Gastrocnemius medialis (tissue), 4 donors: ENCODE data around the gene SMYD5. TPM values are rescaled to one million over a fixed set of nuclear protein-coding genes. Genes with fewer than 3 reads are reported as not detected.

Experiments used
- ATAC-seq, 2 donors: fragments of 150-250 bp; one replicate each; pipeline ENCODE4 v1.9.1; 2016
- DNase-seq, 2 donors: peaks; one replicate each; pipeline ENCODE4 v3.0.0-alpha.2; 2019
- H3K27ac ChIP-seq, 4 donors: fragments of 200-600 bp; sonication (generic); 1 replicate in 1 of 4; 2 replicates in 3 of 4; pipeline ENCODE4 v1.5.1; 2016 to 2018; ENCODE audit warnings: mild to moderate bottlenecking in 2 of 4, moderate library complexity in 1 of 4
- H3K27me3 ChIP-seq, 3 donors: fragments of 200-600 bp; sonication (generic) in 2 of 3; 1 replicate in 1 of 3; 2 replicates in 2 of 3; pipeline versions ENCODE4 v1.5.1 to v1.6.0; 2016 to 2019; ENCODE audit warnings: mild to moderate bottlenecking in 1 of 3, moderate library complexity in 1 of 3
- H3K36me3 ChIP-seq, 2 donors: fragments of 200-600 bp; sonication (generic) in 1 of 2; one replicate each; pipeline ENCODE4 v1.5.1; 2017 to 2018
- H3K4me1 ChIP-seq, 2 donors: fragments of 200-600 bp; sonication (generic) in 1 of 2; one replicate each; pipeline ENCODE4 v1.5.1; 2016 to 2017; ENCODE audit warnings: mild to moderate bottlenecking in 2 of 2
- H3K4me3 ChIP-seq, 4 donors: fragments of 200-600 bp; sonication (generic) in 3 of 4; 1 replicate in 1 of 4; 2 replicates in 3 of 4; pipeline ENCODE4 v1.5.1; 2016 to 2019; ENCODE audit warnings: mild to moderate bottlenecking in 2 of 4
- H3K9me3 ChIP-seq, 3 donors: fragments of 200-600 bp; sonication (generic) in 2 of 3; 1 replicate in 1 of 3; 2 replicates in 2 of 3; pipeline ENCODE4 v1.5.1; 2016 to 2019
- CTCF ChIP-seq, 5 experiments: fragments of 450-650 bp in 3 of 5; fragments of 200-600 bp in 2 of 5; sonication (generic) in 2 of 5; IDR thresholded peaks in 4 of 5; conservative IDR thresholded peaks in 1 of 5; 1 replicate in 4 of 5; 2 replicates in 1 of 5; pipeline ENCODE4 v1.5.1; 2016 to 2019; ENCODE audit warnings: antibody characterized with exemption in 5 of 5, mild to moderate bottlenecking in 3 of 5, moderate library complexity in 3 of 5
- POLR2A ChIP-seq, 2 donors: fragments of 450-650 bp; IDR thresholded peaks; one replicate each; pipeline ENCODE4 v1.6.1; 2017; ENCODE audit warnings: antibody characterized with exemption in 2 of 2, mild to moderate bottlenecking in 2 of 2, moderate library complexity in 2 of 2
- in situ Hi-C, 4 donors: fragments of 200-750 bp; cut with MboI; loops; one replicate each; pipeline versions ENCODE4 v1.15.0 to v1.8.0; 2017; ENCODE audit warnings: low sequenced_read_pairs in 4 of 4
- intact Hi-C: fragments of 100-400 bp; cut with DNase I; formaldehyde crosslinking; loops from one replicate; pipeline ENCODE4 v1.15.1; 2023; ENCODE audit warnings: low total_unique reads
- total RNA-seq, 4 donors: library from RNA; depleted of rRNA; stranded (reverse); fragments of >200 nt; gene quantifications; one replicate each; pipeline versions ENCODE4 v1.1.0 to v1.2.3, GENCODE V29; 2016

The SMYD5 gene
- total RNA-seq, 4 donors from 2014 or later: 9.8 to 17.7 (median 13.7) TPM

- no peak for DNase-seq
- intact Hi-C loops: no loop called here
- no peak for ATAC-seq
- Histone ChIP-seq H3K4me3 (no peak overlapping the region), H3K36me3 (peaks cover 0 to 12% of the 10 kb centered on the region in 2 donors), H3K27ac (no peak overlapping the region), H3K9me3 (no peaks in the 10 kb centered on the region), H3K27me3 (no peaks in the 10 kb centered on the region), H3K4me1 (no peaks in the 10 kb centered on the region)
- TF ChIP-seq POLR2A (IDR thresholded peaks at IDR 0.05): no peak
- no peak for TF ChIP-seq CTCF (IDR thresholded peaks at IDR 0.05 in 4 of 5, conservative IDR thresholded peaks at IDR 0.05 in 1 of 5)
- in situ Hi-C loops: no loop called here
These were observed 44.8 kb downstream of the SMYD5 start for GRCh38 chr2:73258913-73259215.

DNA sequence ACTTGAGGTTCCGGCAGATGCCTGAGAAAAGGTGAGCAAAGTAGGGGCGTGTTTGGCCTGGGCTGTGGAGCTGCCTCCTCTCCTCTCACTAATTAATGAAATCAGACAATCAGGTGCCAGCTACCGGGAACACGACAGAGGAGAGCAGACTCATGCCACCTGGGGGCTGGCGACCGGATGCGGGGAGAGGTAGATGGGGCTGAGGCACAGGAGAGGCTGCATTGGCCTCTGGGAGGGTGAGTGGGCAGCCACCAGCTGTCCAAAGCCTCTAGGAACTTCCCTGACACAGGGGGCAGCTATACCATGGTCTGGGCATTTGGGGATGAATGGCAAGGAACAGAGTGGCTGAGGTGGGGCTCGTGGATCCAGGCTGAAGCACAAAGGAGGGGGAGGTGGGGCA lies 45.2 kb downstream of the SMYD5 start:
- ATAC-seq: no peak
- Histone ChIP-seq H3K4me1 (no peaks in the 10 kb centered on the region), H3K27me3 (no peaks in the 10 kb centered on the region), H3K4me3 (no peak overlapping the region), H3K36me3 (peaks cover 0 to 8% of the 10 kb centered on the region in 2 donors), H3K27ac (no peak overlapping the region), H3K9me3 (no peaks in the 10 kb centered on the region)
- intact Hi-C loops: no loop called here
- DNase-seq: no peak
- in situ Hi-C loops: no loop called here
- no peak for TF ChIP-seq POLR2A (IDR thresholded peaks at IDR 0.05)
- TF ChIP-seq CTCF (IDR thresholded peaks at IDR 0.05 in 4 of 5, conservative IDR thresholded peaks at IDR 0.05 in 1 of 5): no peak

DNA sequence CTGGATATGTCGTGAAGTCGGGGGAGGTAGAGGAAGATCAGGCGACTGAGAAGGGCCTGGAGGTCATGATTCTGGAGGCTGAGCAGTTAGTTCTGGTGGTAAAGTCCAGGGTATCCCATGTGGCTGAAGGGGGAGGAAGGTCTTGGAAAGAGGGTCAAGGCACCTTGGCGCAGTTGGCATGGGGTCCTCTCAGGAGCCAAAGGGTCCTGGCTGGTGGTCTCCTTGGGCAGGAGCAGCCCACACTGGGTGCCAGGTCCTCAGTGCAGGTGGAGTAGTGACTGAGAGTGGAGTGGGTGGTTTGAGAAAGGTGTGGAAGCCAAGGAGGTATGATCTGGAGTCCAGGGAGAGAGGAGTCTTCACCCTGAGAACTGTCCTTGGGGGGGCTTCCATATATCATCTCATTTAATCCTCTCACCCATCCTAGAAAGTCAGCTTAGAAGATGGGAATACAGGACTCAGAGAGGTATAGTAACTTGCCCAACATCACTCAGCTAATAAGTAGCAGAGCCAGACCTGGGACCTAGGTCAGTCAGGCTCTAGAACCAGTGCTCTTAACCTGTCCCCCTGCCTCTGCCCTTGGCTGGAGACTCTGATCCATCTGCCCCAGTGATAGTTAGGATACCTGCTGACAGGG lies 45.8 kb downstream of the SMYD5 start:
- ATAC-seq (no peak), DNase-seq (no peak)
- intact Hi-C loops: no loop called here
- no peaks in the 10 kb centered on the region for H3K27me3 ChIP-seq
- H3K4me1 ChIP-seq: no peaks in the 10 kb centered on the region
- no peak for TF ChIP-seq CTCF (IDR thresholded peaks at IDR 0.05 in 4 of 5, conservative IDR thresholded peaks at IDR 0.05 in 1 of 5)
- TF ChIP-seq POLR2A (IDR thresholded peaks at IDR 0.05): no peak
- no peaks in the 10 kb centered on the region for H3K9me3 ChIP-seq
- no peak overlapping the region for H3K27ac ChIP-seq
- in situ Hi-C loops: no loop called here
- peaks cover 0 to 2% of the 10 kb centered on the region in 2 donors for H3K36me3 ChIP-seq
- no peak overlapping the region for H3K4me3 ChIP-seq

DNA sequence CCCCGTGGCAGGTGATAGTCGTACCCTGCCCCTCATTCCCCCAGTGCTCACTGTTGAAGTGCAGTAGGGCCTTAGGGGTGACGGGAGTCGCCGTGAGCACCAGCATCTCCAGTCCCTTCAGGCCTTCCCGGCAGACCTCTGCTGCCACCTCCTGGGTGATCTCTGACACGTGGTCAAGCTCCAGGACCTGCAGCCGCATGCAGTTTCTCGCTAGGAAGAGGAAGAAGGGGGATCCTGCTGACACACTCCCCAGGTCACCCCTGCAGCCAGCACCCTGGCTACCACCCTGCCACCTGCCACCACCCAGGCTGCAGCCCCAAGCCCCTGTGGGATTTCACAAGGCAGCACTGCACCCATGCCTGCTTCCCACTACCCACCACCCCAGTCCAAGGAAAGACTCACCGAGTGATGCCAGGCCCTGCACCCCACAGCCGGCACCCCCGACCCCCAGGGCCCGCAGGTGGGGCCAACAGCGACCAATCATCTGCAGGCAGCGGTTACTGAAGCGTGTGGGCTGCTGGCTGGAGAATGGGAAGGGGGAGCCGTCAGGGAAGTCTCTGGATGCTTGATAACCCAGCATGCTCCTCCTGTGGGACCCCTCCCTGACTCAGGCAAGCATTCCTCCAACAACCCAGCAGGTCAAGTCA lies 46.4 kb downstream of the SMYD5 start:
- Histone ChIP-seq H3K4me3 (no peak overlapping the region), H3K27ac (no peak overlapping the region), H3K9me3 (no peaks in the 10 kb centered on the region), H3K27me3 (no peaks in the 10 kb centered on the region), H3K4me1 (no peaks in the 10 kb centered on the region), H3K36me3 (no peaks in the 10 kb centered on the region)
- peak; percentile 32 to 77 for ATAC-seq
- TF ChIP-seq POLR2A (IDR thresholded peaks at IDR 0.05) (no peak), CTCF (IDR thresholded peaks at IDR 0.05 in 4 of 5, conservative IDR thresholded peaks at IDR 0.05 in 1 of 5) (peak in 3 of 5 experiments; percentile 12 to 51 (median 35))
- intact Hi-C loops: no loop called here
- in situ Hi-C loops: no loop called here
- peak in 1 of 2 donors; percentile 25 for DNase-seq
